DOHH2 (cell line): ENCODE measurements around the gene OSBPL9.
"Not testable (repeated sequence)": the region's sequence is repeated elsewhere in the genome, so short reads cannot be mapped to it uniquely, and the experiment has no call there.

Source experiments
- H3F3A ChIP-seq: fragments of 200-600 bp; sonication (generic), shearing (Covaris generic); 2 replicates; pipeline ENCODE4 v1.6.0; 2016; ENCODE audit warnings: antibody characterized with exemption, mild to moderate bottlenecking; ENCODE audit not compliant: control insufficient read depth, insufficient read depth
- H3K27ac ChIP-seq: fragments of 200-600 bp; sonication (generic); 2 replicates; pipeline ENCODE4 v1.5.1; 2014; ENCODE audit warnings: low read depth, mild to moderate bottlenecking, low read length, moderate library complexity
- H3K27me3 ChIP-seq: fragments of 200-600 bp; sonication (generic); 2 replicates; pipeline ENCODE4 v1.6.1; 2014; ENCODE audit warnings: mild to moderate bottlenecking, low read length, mixed read lengths; ENCODE audit not compliant: control insufficient read depth
- H3K36me3 ChIP-seq: fragments of 200-600 bp; sonication (generic); 2 replicates; pipeline ENCODE4 v1.6.1; 2014; ENCODE audit warnings: mild to moderate bottlenecking, low read length, moderate library complexity, mixed read lengths; ENCODE audit not compliant: control insufficient read depth
- H3K4me1 ChIP-seq: fragments of 200-600 bp; sonication (generic); 2 replicates; pipeline ENCODE4 v1.6.1; 2014; ENCODE audit warnings: mild to moderate bottlenecking, low read length, mixed read lengths; ENCODE audit not compliant: control insufficient read depth
- H3K4me2 ChIP-seq: fragments of 200-600 bp; sonication (generic); 2 replicates; pipeline ENCODE4 v1.6.0; 2014; ENCODE audit warnings: mild to moderate bottlenecking, low read length, moderate library complexity
- H3K4me3 ChIP-seq: fragments of 200-600 bp; sonication (generic); 2 replicates; pipeline ENCODE4 v1.5.1; 2014; ENCODE audit warnings: mild to moderate bottlenecking, low read length, mixed read lengths
- H3K79me2 ChIP-seq: fragments of 200-600 bp; sonication (generic); 2 replicates; pipeline ENCODE4 v1.6.1; 2014; ENCODE audit warnings: mild to moderate bottlenecking, low read length, mixed read lengths; ENCODE audit not compliant: control insufficient read depth
- H3K9me2 ChIP-seq: fragments of 200-600 bp; sonication (generic); replicated peaks from 2 replicates; pipeline ENCODE4 v1.6.1; 2014; ENCODE audit warnings: mild to moderate bottlenecking, low read length, mixed read lengths; ENCODE audit not compliant: control insufficient read depth
- H3K9me3 ChIP-seq: fragments of 200-600 bp; sonication (generic); 2 replicates; pipeline ENCODE4 v1.6.1; 2014; ENCODE audit warnings: antibody characterized with exemption, low read length, mixed read lengths; ENCODE audit not compliant: control insufficient read depth, insufficient read depth
- H4K20me1 ChIP-seq: fragments of 200-600 bp; sonication (generic); 2 replicates; pipeline ENCODE4 v1.6.0; 2014; ENCODE audit warnings: low read depth, mild to moderate bottlenecking, antibody characterized with exemption, low read length, moderate library complexity; ENCODE audit not compliant: control insufficient read depth, insufficient read depth
- EZH2phosphoT487 ChIP-seq: fragments of 200-600 bp; sonication (generic); IDR thresholded peaks from 2 replicates; pipeline ENCODE4 v1.6.1; 2017; ENCODE audit warnings: borderline replicate concordance, mild to moderate bottlenecking, antibody characterized with exemption, low read length, moderate library complexity, mixed read lengths
- TF ChIP-seq, protein P1 (sequence below): fragments of 200-600 bp; sonication (generic); IDR thresholded peaks from one replicate; pipeline ENCODE4 v1.5.1; 2014; ENCODE audit warnings: antibody characterized with exemption, mild to moderate bottlenecking, low read depth, low read length; ENCODE audit not compliant: poor library complexity, severe bottlenecking

Gene OSBPL9

GRCh38 chr1:51693419-51694155 is 76.7 kb downstream of the OSBPL9 start:
- Histone ChIP-seq H3K36me3 (no peaks in the 10 kb centered on the region), H3K4me2 (no peak overlapping the region), H3K4me1 (peaks cover 4% of the 10 kb centered on the region), H3K27me3 (no peaks in the 10 kb centered on the region), H3K27ac (no peak overlapping the region), H3K79me2 (no peaks in the 10 kb centered on the region), H3K4me3 (no peak overlapping the region), H3F3A (no peaks in the 10 kb centered on the region), H3K9me2 (no peaks in the 10 kb centered on the region), H4K20me1 (no peaks in the 10 kb centered on the region), H3K9me3 (no peaks in the 10 kb centered on the region)
- no peak for TF ChIP-seq EZH2phosphoT487
- TF ChIP-seq, protein P1, sequence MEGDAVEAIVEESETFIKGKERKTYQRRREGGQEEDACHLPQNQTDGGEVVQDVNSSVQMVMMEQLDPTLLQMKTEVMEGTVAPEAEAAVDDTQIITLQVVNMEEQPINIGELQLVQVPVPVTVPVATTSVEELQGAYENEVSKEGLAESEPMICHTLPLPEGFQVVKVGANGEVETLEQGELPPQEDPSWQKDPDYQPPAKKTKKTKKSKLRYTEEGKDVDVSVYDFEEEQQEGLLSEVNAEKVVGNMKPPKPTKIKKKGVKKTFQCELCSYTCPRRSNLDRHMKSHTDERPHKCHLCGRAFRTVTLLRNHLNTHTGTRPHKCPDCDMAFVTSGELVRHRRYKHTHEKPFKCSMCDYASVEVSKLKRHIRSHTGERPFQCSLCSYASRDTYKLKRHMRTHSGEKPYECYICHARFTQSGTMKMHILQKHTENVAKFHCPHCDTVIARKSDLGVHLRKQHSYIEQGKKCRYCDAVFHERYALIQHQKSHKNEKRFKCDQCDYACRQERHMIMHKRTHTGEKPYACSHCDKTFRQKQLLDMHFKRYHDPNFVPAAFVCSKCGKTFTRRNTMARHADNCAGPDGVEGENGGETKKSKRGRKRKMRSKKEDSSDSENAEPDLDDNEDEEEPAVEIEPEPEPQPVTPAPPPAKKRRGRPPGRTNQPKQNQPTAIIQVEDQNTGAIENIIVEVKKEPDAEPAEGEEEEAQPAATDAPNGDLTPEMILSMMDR, result no peak

DNA sequence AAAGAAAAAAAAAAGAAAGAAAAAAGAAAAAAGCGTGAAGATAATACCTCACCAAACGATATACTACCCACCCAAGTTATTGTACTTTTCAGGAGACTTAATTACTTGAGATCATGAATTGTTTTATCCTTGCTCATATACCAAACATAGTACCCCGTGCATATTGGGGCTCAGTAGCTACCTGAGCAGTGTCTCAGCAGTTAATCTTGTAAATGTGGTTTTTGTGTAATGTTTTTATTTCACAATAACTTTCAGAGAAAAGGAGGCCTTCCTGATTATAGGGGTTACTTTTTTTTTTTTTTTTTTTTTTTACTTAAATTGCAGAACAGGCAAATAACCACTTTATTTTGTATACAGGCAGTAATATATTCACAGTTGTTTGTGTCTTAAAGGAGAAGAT is 80.3 kb downstream of the OSBPL9 start:
- Histone ChIP-seq H3K27ac (no peak overlapping the region), H3K9me3 (no peaks in the 10 kb centered on the region), H3F3A (no peaks in the 10 kb centered on the region), H3K4me3 (no peak overlapping the region), H4K20me1 (no peaks in the 10 kb centered on the region), H3K4me2 (no peak overlapping the region), H3K27me3 (no peaks in the 10 kb centered on the region), H3K4me1 (no peaks in the 10 kb centered on the region), H3K36me3 (no peaks in the 10 kb centered on the region), H3K79me2 (no peaks in the 10 kb centered on the region), H3K9me2 (no peaks in the 10 kb centered on the region)
- TF ChIP-seq EZH2phosphoT487, result no peak

- H3K4me1 ChIP-seq, result no peaks in the 10 kb centered on the region
- no peak for TF ChIP-seq EZH2phosphoT487
- TF ChIP-seq, protein P1, result no peak
- no peak overlapping the region for H3K27ac ChIP-seq
- H3K9me3 ChIP-seq, result no peaks in the 10 kb centered on the region
- no peaks in the 10 kb centered on the region for H3K36me3 ChIP-seq
- no peak overlapping the region for H3K4me2 ChIP-seq
- no peaks in the 10 kb centered on the region for H4K20me1 ChIP-seq
- H3F3A ChIP-seq, result no peaks in the 10 kb centered on the region
- H3K9me2 ChIP-seq, result no peaks in the 10 kb centered on the region
- H3K79me2 ChIP-seq, result no peaks in the 10 kb centered on the region
- no peak overlapping the region for H3K4me3 ChIP-seq
- H3K27me3 ChIP-seq, result no peaks in the 10 kb centered on the region
Measured at GRCh38 chr1:51699391-51699790, 82.5 kb downstream of the OSBPL9 start.

DNA sequence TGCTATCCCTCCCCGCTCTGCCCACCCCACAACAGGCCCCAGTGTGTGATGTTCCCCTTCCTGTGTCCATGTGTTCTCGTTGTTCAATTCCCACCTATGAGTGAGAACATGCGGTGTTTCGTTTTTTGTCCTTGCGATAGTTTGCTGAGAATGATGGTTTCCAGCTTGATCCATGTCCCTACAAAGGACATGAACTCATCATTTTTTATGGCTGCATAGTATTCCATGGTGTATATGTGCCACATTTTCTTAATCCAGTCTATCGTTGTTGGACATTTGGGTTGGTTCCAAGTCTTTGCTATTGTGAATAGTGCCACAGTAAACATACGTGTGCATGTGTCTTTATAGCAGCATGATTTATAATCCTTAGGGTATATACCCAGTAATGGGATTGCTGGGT is 84.9 kb downstream of the OSBPL9 start:
- not testable (repeated sequence) for H3K27me3 ChIP-seq, H3K4me1 ChIP-seq, H3K36me3 ChIP-seq, H4K20me1 ChIP-seq, H3K79me2 ChIP-seq, H3F3A ChIP-seq, H3K4me2 ChIP-seq, H3K27ac ChIP-seq, H3K9me2 ChIP-seq, H3K4me3 ChIP-seq, H3K9me3 ChIP-seq

- not testable (repeated sequence) for H3K9me3 ChIP-seq, H3F3A ChIP-seq, H3K4me2 ChIP-seq, H4K20me1 ChIP-seq, H3K36me3 ChIP-seq, H3K27ac ChIP-seq, H3K79me2 ChIP-seq, H3K4me1 ChIP-seq, H3K9me2 ChIP-seq, H3K27me3 ChIP-seq, H3K4me3 ChIP-seq
Measured at GRCh38 chr1:51702220-51702619, 85.3 kb downstream of the OSBPL9 start.
